ENCODE data around the gene PPM1G.
A peak's percentile ranks its signal among the peaks of the same experiment; 100 is the strongest.

- TF ChIP-seq CTCF (IDR thresholded peaks at IDR 0.05) = no peak
- TF ChIP-seq POLR2A (IDR thresholded peaks at IDR 0.05) = peak in 1 of 3 donors; percentile 3
Measured at GRCh38 chr2:27378809-27379290, 30.5 kb downstream of the PPM1G start.
